DOHH2 (cell line): ENCODE results near the gene TULP4.

ENCODE experiments used
- H3F3A ChIP-seq: fragments of 200-600 bp; sonication (generic), shearing (Covaris generic); 2 replicates; pipeline ENCODE4 v1.6.0; 2016; ENCODE audit warnings: antibody characterized with exemption, mild to moderate bottlenecking; ENCODE audit not compliant: control insufficient read depth, insufficient read depth
- H3K27ac ChIP-seq: fragments of 200-600 bp; sonication (generic); 2 replicates; pipeline ENCODE4 v1.5.1; 2014; ENCODE audit warnings: low read depth, mild to moderate bottlenecking, low read length, moderate library complexity
- H3K27me3 ChIP-seq: fragments of 200-600 bp; sonication (generic); 2 replicates; pipeline ENCODE4 v1.6.1; 2014; ENCODE audit warnings: mild to moderate bottlenecking, low read length, mixed read lengths; ENCODE audit not compliant: control insufficient read depth
- H3K36me3 ChIP-seq: fragments of 200-600 bp; sonication (generic); 2 replicates; pipeline ENCODE4 v1.6.1; 2014; ENCODE audit warnings: mild to moderate bottlenecking, low read length, moderate library complexity, mixed read lengths; ENCODE audit not compliant: control insufficient read depth
- H3K4me1 ChIP-seq: fragments of 200-600 bp; sonication (generic); 2 replicates; pipeline ENCODE4 v1.6.1; 2014; ENCODE audit warnings: mild to moderate bottlenecking, low read length, mixed read lengths; ENCODE audit not compliant: control insufficient read depth
- H3K4me2 ChIP-seq: fragments of 200-600 bp; sonication (generic); 2 replicates; pipeline ENCODE4 v1.6.0; 2014; ENCODE audit warnings: mild to moderate bottlenecking, low read length, moderate library complexity
- H3K4me3 ChIP-seq: fragments of 200-600 bp; sonication (generic); 2 replicates; pipeline ENCODE4 v1.5.1; 2014; ENCODE audit warnings: mild to moderate bottlenecking, low read length, mixed read lengths
- H3K79me2 ChIP-seq: fragments of 200-600 bp; sonication (generic); 2 replicates; pipeline ENCODE4 v1.6.1; 2014; ENCODE audit warnings: mild to moderate bottlenecking, low read length, mixed read lengths; ENCODE audit not compliant: control insufficient read depth
- H3K9me2 ChIP-seq: fragments of 200-600 bp; sonication (generic); replicated peaks from 2 replicates; pipeline ENCODE4 v1.6.1; 2014; ENCODE audit warnings: mild to moderate bottlenecking, low read length, mixed read lengths; ENCODE audit not compliant: control insufficient read depth
- H3K9me3 ChIP-seq: fragments of 200-600 bp; sonication (generic); 2 replicates; pipeline ENCODE4 v1.6.1; 2014; ENCODE audit warnings: antibody characterized with exemption, low read length, mixed read lengths; ENCODE audit not compliant: control insufficient read depth, insufficient read depth
- H4K20me1 ChIP-seq: fragments of 200-600 bp; sonication (generic); 2 replicates; pipeline ENCODE4 v1.6.0; 2014; ENCODE audit warnings: low read depth, mild to moderate bottlenecking, antibody characterized with exemption, low read length, moderate library complexity; ENCODE audit not compliant: control insufficient read depth, insufficient read depth
- EZH2phosphoT487 ChIP-seq: fragments of 200-600 bp; sonication (generic); IDR thresholded peaks from 2 replicates; pipeline ENCODE4 v1.6.1; 2017; ENCODE audit warnings: borderline replicate concordance, mild to moderate bottlenecking, antibody characterized with exemption, low read length, moderate library complexity, mixed read lengths
- TF ChIP-seq, protein P1 (sequence below): fragments of 200-600 bp; sonication (generic); IDR thresholded peaks from one replicate; pipeline ENCODE4 v1.5.1; 2014; ENCODE audit warnings: antibody characterized with exemption, mild to moderate bottlenecking, low read depth, low read length; ENCODE audit not compliant: poor library complexity, severe bottlenecking

The TULP4 gene

GRCh38 chr6:158408552-158409130, 96.4 kb downstream of the TULP4 start:
- no peaks in the 10 kb centered on the region for H3K27me3 ChIP-seq
- H3K4me3 ChIP-seq = no peak overlapping the region
- no peak overlapping the region for H3K4me2 ChIP-seq
- no peaks in the 10 kb centered on the region for H3K9me2 ChIP-seq
- TF ChIP-seq, protein P1, sequence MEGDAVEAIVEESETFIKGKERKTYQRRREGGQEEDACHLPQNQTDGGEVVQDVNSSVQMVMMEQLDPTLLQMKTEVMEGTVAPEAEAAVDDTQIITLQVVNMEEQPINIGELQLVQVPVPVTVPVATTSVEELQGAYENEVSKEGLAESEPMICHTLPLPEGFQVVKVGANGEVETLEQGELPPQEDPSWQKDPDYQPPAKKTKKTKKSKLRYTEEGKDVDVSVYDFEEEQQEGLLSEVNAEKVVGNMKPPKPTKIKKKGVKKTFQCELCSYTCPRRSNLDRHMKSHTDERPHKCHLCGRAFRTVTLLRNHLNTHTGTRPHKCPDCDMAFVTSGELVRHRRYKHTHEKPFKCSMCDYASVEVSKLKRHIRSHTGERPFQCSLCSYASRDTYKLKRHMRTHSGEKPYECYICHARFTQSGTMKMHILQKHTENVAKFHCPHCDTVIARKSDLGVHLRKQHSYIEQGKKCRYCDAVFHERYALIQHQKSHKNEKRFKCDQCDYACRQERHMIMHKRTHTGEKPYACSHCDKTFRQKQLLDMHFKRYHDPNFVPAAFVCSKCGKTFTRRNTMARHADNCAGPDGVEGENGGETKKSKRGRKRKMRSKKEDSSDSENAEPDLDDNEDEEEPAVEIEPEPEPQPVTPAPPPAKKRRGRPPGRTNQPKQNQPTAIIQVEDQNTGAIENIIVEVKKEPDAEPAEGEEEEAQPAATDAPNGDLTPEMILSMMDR = no peak
- no peak for TF ChIP-seq EZH2phosphoT487
- peaks cover 8% of the 10 kb centered on the region; the same call in 1 of the 2 replicates for H3K36me3 ChIP-seq
- H3K4me1 ChIP-seq = peaks cover 17% of the 10 kb centered on the region
- no peaks in the 10 kb centered on the region for H3K9me3 ChIP-seq
- no peak overlapping the region for H3K27ac ChIP-seq
- H3K79me2 ChIP-seq = peaks cover 16% of the 10 kb centered on the region
- no peaks in the 10 kb centered on the region for H3F3A ChIP-seq
- peaks cover 11% of the 10 kb centered on the region; the same call in 1 of the 2 replicates for H4K20me1 ChIP-seq

- H3K79me2 ChIP-seq = peaks cover 16% of the 10 kb centered on the region
- H3K9me2 ChIP-seq = no peaks in the 10 kb centered on the region
- H3K36me3 ChIP-seq = peaks cover 14% of the 10 kb centered on the region
- no peak overlapping the region for H3K4me3 ChIP-seq
- H3K4me2 ChIP-seq = peak overlapping the region; percentile 9; the same call in 1 of the 2 replicates
- no peaks in the 10 kb centered on the region for H3K9me3 ChIP-seq
- H3F3A ChIP-seq = no peaks in the 10 kb centered on the region
- TF ChIP-seq, protein P1 = no peak
- TF ChIP-seq EZH2phosphoT487 = no peak
- no peak overlapping the region for H3K27ac ChIP-seq
- peaks cover 17% of the 10 kb centered on the region for H3K4me1 ChIP-seq
- H4K20me1 ChIP-seq = peaks cover 11% of the 10 kb centered on the region; the same call in 1 of the 2 replicates
- no peaks in the 10 kb centered on the region for H3K27me3 ChIP-seq
Observed at GRCh38 chr6:158409451-158409850, 97.2 kb downstream of the TULP4 start.

DNA sequence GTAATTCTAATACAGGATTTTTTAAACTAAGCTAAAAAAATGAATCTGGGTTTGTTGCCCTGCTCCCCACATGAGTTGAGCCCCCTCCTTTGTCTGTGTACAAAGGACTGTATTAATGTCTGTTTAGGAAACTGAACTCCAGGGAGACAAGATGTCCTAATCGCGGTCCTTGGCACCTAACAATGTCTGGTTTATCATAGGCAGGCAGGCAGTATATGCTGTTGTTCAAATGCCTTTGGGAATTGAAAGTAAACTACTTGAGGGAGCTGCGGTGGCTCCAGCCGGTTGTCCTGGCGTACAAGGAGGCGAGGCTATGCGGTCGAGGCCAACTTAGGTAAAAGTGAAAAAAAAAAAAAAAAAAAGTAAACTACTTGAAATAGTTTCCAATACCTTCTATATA, 98.5 kb downstream of the TULP4 start:
- TF ChIP-seq EZH2phosphoT487 = no peak
- TF ChIP-seq, protein P1 = no peak
- H3K9me2 ChIP-seq = no peaks in the 10 kb centered on the region
- peaks cover 17% of the 10 kb centered on the region for H3K4me1 ChIP-seq
- H3K4me3 ChIP-seq = no peak overlapping the region
- H3K36me3 ChIP-seq = peaks cover 19% of the 10 kb centered on the region
- no peak overlapping the region for H3K27ac ChIP-seq
- no peaks in the 10 kb centered on the region for H3K9me3 ChIP-seq
- H3K79me2 ChIP-seq = peaks cover 16% of the 10 kb centered on the region
- H4K20me1 ChIP-seq = peaks cover 11% of the 10 kb centered on the region; the same call in 1 of the 2 replicates
- no peak overlapping the region for H3K4me2 ChIP-seq
- no peaks in the 10 kb centered on the region for H3K27me3 ChIP-seq
- no peaks in the 10 kb centered on the region for H3F3A ChIP-seq
